Mesenchymal stem cell (in vitro differentiated cells and primary cell): ENCODE data around the gene TMEM236.

Source experiments
- DNase-seq: peaks from one replicate; pipeline ENCODE4 v3.0.0-alpha.2; 2013
- H2AFZ ChIP-seq: one replicate; pipeline ENCODE4 v1.6.1; 2013; ENCODE audit warnings: low read depth, mild to moderate bottlenecking, control low read depth, inconsistent platforms, low read length, moderate library complexity
- H2AK5ac ChIP-seq: 2 replicates; pipeline ENCODE4 v1.6.1; 2013; ENCODE audit warnings: low read length, moderate library complexity, mild to moderate bottlenecking, inconsistent platforms; ENCODE audit not compliant: severe bottlenecking
- H2BK120ac ChIP-seq: one replicate; pipeline ENCODE4 v1.6.1; 2013; ENCODE audit warnings: low read depth, mild to moderate bottlenecking, inconsistent platforms, low read length, moderate library complexity
- H2BK12ac ChIP-seq, 2 experiments: one replicate each; pipeline ENCODE4 v1.6.1; 2013; ENCODE audit warnings: inconsistent platforms in 2 of 2, low read length in 2 of 2, mild to moderate bottlenecking in 2 of 2, moderate library complexity in 2 of 2, control low read depth in 1 of 2
- H2BK15ac ChIP-seq: one replicate; pipeline ENCODE4 v1.6.1; 2013; ENCODE audit warnings: mild to moderate bottlenecking, low read depth, inconsistent platforms; ENCODE audit not compliant: poor library complexity, severe bottlenecking
- H2BK5ac ChIP-seq: 2 replicates; pipeline ENCODE4 v1.6.1; 2013; ENCODE audit warnings: low read depth, mild to moderate bottlenecking, low read length, control low read depth, inconsistent platforms; ENCODE audit not compliant: poor library complexity, severe bottlenecking
- H3K14ac ChIP-seq, 2 experiments: one replicate each; pipeline ENCODE4 v1.6.1; 2013; ENCODE audit warnings: inconsistent platforms in 2 of 2, low read length in 2 of 2, control low read depth in 1 of 2, mild to moderate bottlenecking in 1 of 2, moderate library complexity in 1 of 2
- H3K18ac ChIP-seq, 2 experiments: one replicate each; pipeline ENCODE4 v1.6.1; 2013; ENCODE audit warnings: inconsistent platforms in 2 of 2, low read length in 2 of 2, control low read depth in 1 of 2, low read depth in 1 of 2, mild to moderate bottlenecking in 1 of 2
- H3K23ac ChIP-seq, 2 experiments: one replicate each; pipeline ENCODE4 v1.6.1; 2013; ENCODE audit warnings: inconsistent platforms in 2 of 2, low read length in 2 of 2, mild to moderate bottlenecking in 2 of 2, moderate library complexity in 2 of 2, control low read depth in 1 of 2
- H3K27ac ChIP-seq: 2 replicates; pipeline ENCODE4 v1.5.1; 2013; ENCODE audit warnings: mild to moderate bottlenecking, moderate library complexity, low read length, control low read depth, inconsistent platforms; ENCODE audit not compliant: poor library complexity, severe bottlenecking
- H3K27me3 ChIP-seq, 2 experiments: 2 replicates each; pipeline versions ENCODE4 v1.6.1 to v1.7.0; 2013; ENCODE audit warnings: low read length in 2 of 2, mild to moderate bottlenecking in 2 of 2, moderate library complexity in 2 of 2, control low read depth in 1 of 2, inconsistent platforms in 1 of 2; ENCODE audit not compliant: control insufficient read depth in 1 of 2, insufficient read depth in 1 of 2
- H3K36me3 ChIP-seq, 2 experiments: 2 replicates each; pipeline versions ENCODE4 v1.6.1 to v1.7.0; 2013; ENCODE audit warnings: low read length in 2 of 2, control low read depth in 1 of 2, inconsistent platforms in 1 of 2, low read depth in 1 of 2, mild to moderate bottlenecking in 1 of 2; ENCODE audit not compliant: insufficient read depth in 2 of 2, control insufficient read depth in 1 of 2
- H3K4ac ChIP-seq, 2 experiments: one replicate each; pipeline ENCODE4 v1.6.1; 2013; ENCODE audit warnings: inconsistent platforms in 2 of 2, low read length in 2 of 2, mild to moderate bottlenecking in 2 of 2, moderate library complexity in 2 of 2, control low read depth in 1 of 2, low read depth in 1 of 2
- H3K4me1 ChIP-seq: 2 replicates; pipeline ENCODE4 v1.6.1; 2013; ENCODE audit warnings: low read depth, low read length, control low read depth; ENCODE audit not compliant: control insufficient read depth, insufficient read depth
- H3K4me2 ChIP-seq: 2 replicates; pipeline ENCODE4 v1.6.1; 2013; ENCODE audit warnings: low read length, mild to moderate bottlenecking, inconsistent platforms; ENCODE audit not compliant: poor library complexity, severe bottlenecking
- H3K4me3 ChIP-seq, 2 experiments: 2 replicates each; pipeline versions ENCODE4 v1.5.1 to v1.7.0; 2013; ENCODE audit warnings: low read length in 2 of 2, mild to moderate bottlenecking in 2 of 2, control low read depth in 1 of 2, low read depth in 1 of 2; ENCODE audit not compliant: insufficient read depth in 1 of 2
- H3K79me1 ChIP-seq: replicated peaks from 2 replicates; pipeline ENCODE4 v1.6.1; 2013; ENCODE audit warnings: mild to moderate bottlenecking, control low read depth, low read length, inconsistent platforms; ENCODE audit not compliant: poor library complexity, severe bottlenecking
- H3K9ac ChIP-seq: 2 replicates; pipeline ENCODE4 v1.7.0; 2013; ENCODE audit warnings: mild to moderate bottlenecking, low read length, moderate library complexity
- H3K9me3 ChIP-seq: 2 replicates; pipeline ENCODE4 v1.7.0; 2013; ENCODE audit warnings: mild to moderate bottlenecking, low read length; ENCODE audit not compliant: control insufficient read depth
- H4K8ac ChIP-seq: one replicate; pipeline ENCODE4 v1.6.1; 2013; ENCODE audit warnings: inconsistent platforms, mild to moderate bottlenecking, low read length, moderate library complexity
- H4K91ac ChIP-seq: one replicate; pipeline ENCODE4 v1.6.1; 2013; ENCODE audit warnings: mild to moderate bottlenecking, low read length, inconsistent platforms
- WGBS: methylation state at CpG from one replicate; pipeline ENCODE4 v1.1.7; 2013; ENCODE audit warnings: mixed read lengths; 5-methylcytosine and 5-hydroxymethylcytosine counted together

Gene TMEM236

GRCh38 chr10:17735166-17735941, 16.6 kb upstream of the TMEM236 start:
- no peak overlapping the region for H3K4me2 ChIP-seq
- H3K27me3 ChIP-seq = no peaks in the 10 kb centered on the region
- no peak overlapping the region for H3K4me3 ChIP-seq
- H2AK5ac ChIP-seq = no peak overlapping the region
- no peaks in the 10 kb centered on the region for H3K4me1 ChIP-seq
- H4K91ac ChIP-seq = no peak overlapping the region
- H3K14ac ChIP-seq = no peak overlapping the region
- H3K27ac ChIP-seq = no peak overlapping the region
- 77% methylated on average over 8 of the region's 15 CpGs for WGBS
- H3K18ac ChIP-seq = no peak overlapping the region
- no peak overlapping the region for H2BK15ac ChIP-seq
- no peak overlapping the region for H2BK12ac ChIP-seq
- H3K9me3 ChIP-seq = no peaks in the 10 kb centered on the region
- H2BK5ac ChIP-seq = no peak overlapping the region
- no peak overlapping the region for H2BK120ac ChIP-seq
- no peak overlapping the region for H3K23ac ChIP-seq
- no peaks in the 10 kb centered on the region for H3K36me3 ChIP-seq
- H3K79me1 ChIP-seq = no peaks in the 10 kb centered on the region
- peak overlapping the region; percentile 31 for H4K8ac ChIP-seq
- no peak for DNase-seq
- no peak overlapping the region for H2AFZ ChIP-seq
- no peak overlapping the region for H3K4ac ChIP-seq
- H3K9ac ChIP-seq = no peak overlapping the region

- H3K36me3 ChIP-seq = no peaks in the 10 kb centered on the region
- no peak overlapping the region for H2BK120ac ChIP-seq
- no peaks in the 10 kb centered on the region for H3K4me1 ChIP-seq
- H3K23ac ChIP-seq = no peak overlapping the region
- H4K8ac ChIP-seq = no peak overlapping the region
- no peak overlapping the region for H3K4me3 ChIP-seq
- H3K27ac ChIP-seq = no peak overlapping the region
- H3K27me3 ChIP-seq = no peaks in the 10 kb centered on the region
- H2AFZ ChIP-seq = no peak overlapping the region
- no peak overlapping the region for H3K9ac ChIP-seq
- 98% methylated on average over 2 of the region's 2 CpGs for WGBS
- H3K4me2 ChIP-seq = no peak overlapping the region
- no peak overlapping the region for H2BK15ac ChIP-seq
- H2BK12ac ChIP-seq = no peak overlapping the region
- H4K91ac ChIP-seq = no peak overlapping the region
- no peak overlapping the region for H2BK5ac ChIP-seq
- H3K14ac ChIP-seq = no peak overlapping the region
- no peaks in the 10 kb centered on the region for H3K9me3 ChIP-seq
- DNase-seq = no peak
- no peak overlapping the region for H2AK5ac ChIP-seq
- H3K4ac ChIP-seq = no peak overlapping the region
- no peak overlapping the region for H3K18ac ChIP-seq
- H3K79me1 ChIP-seq = no peaks in the 10 kb centered on the region
Observed at GRCh38 chr10:17736223-17736622, 15.8 kb upstream of the TMEM236 start.

GRCh38 chr10:17737027-17737965, 14.7 kb upstream of the TMEM236 start:
- Histone ChIP-seq H2BK15ac (no peak overlapping the region), H4K8ac (peak overlapping the region; percentile 74), H3K4ac (no peak overlapping the region), H3K27me3 (no peaks in the 10 kb centered on the region), H4K91ac (peak overlapping the region; percentile 53), H2BK5ac (no peak overlapping the region), H3K14ac (no peak overlapping the region), H3K36me3 (no peaks in the 10 kb centered on the region), H3K27ac (no peak overlapping the region), H3K4me1 (no peaks in the 10 kb centered on the region), H3K9ac (peak overlapping the region; percentile 13), H3K18ac (no peak overlapping the region), H3K23ac (no peak overlapping the region), H2AFZ (no peak overlapping the region), H3K4me3 (no peak overlapping the region), H3K79me1 (no peaks in the 10 kb centered on the region), H3K4me2 (no peak overlapping the region), H2BK12ac (no peak overlapping the region), H2AK5ac (no peak overlapping the region), H2BK120ac (no peak overlapping the region), H3K9me3 (no peaks in the 10 kb centered on the region)
- WGBS = 76% methylated on average over 8 of the region's 12 CpGs
- peak; percentile 33 for DNase-seq

GRCh38 chr10:17740668-17741067, 11.3 kb upstream of the TMEM236 start:
- Histone ChIP-seq H3K23ac (no peak overlapping the region), H2BK12ac (no peak overlapping the region), H3K36me3 (no peaks in the 10 kb centered on the region), H3K18ac (no peak overlapping the region), H3K9ac (no peak overlapping the region), H3K79me1 (no peaks in the 10 kb centered on the region), H2BK5ac (no peak overlapping the region), H3K9me3 (no peaks in the 10 kb centered on the region), H3K4me3 (no peak overlapping the region), H2AFZ (no peak overlapping the region), H3K4me1 (peaks cover 1% of the 10 kb centered on the region), H3K14ac (no peak overlapping the region), H3K4me2 (no peak overlapping the region), H3K4ac (no peak overlapping the region), H4K8ac (no peak overlapping the region), H2AK5ac (no peak overlapping the region), H3K27ac (no peak overlapping the region), H2BK120ac (no peak overlapping the region), H3K27me3 (no peaks in the 10 kb centered on the region), H4K91ac (no peak overlapping the region), H2BK15ac (no peak overlapping the region)
- DNase-seq = no peak
- WGBS = no CpG with 5 or more reads among the region's 1 CpG
